Measurements from ENCODE around the gene KLK8. TPM values are rescaled to one million over a fixed set of nuclear protein-coding genes. Genes with fewer than 3 reads are reported as not detected.

The KLK8 gene
- total RNA-seq, 4 donors from 2014 or later = not detected

DNA sequence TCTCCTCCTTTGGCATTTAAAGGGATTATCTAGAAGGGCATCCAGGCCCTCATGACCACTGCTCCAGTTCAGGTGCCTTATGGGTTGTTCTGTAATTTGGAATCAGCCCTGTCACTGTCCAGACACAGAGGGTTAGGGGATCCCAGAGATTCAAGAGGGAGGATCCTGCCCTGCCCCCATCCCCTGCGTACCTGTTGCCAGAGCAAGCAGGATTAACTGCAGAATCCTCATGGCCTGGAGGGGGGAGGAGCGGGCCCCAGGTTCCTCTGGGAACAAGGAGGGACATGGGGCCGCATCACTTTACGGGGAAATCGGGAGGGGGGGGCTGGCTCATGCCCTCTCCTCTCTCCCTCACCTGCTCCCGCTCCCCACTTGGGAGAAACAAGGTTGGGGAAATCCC is 24.0 kb upstream of the KLK8 start:
- TF ChIP-seq, protein P1, sequence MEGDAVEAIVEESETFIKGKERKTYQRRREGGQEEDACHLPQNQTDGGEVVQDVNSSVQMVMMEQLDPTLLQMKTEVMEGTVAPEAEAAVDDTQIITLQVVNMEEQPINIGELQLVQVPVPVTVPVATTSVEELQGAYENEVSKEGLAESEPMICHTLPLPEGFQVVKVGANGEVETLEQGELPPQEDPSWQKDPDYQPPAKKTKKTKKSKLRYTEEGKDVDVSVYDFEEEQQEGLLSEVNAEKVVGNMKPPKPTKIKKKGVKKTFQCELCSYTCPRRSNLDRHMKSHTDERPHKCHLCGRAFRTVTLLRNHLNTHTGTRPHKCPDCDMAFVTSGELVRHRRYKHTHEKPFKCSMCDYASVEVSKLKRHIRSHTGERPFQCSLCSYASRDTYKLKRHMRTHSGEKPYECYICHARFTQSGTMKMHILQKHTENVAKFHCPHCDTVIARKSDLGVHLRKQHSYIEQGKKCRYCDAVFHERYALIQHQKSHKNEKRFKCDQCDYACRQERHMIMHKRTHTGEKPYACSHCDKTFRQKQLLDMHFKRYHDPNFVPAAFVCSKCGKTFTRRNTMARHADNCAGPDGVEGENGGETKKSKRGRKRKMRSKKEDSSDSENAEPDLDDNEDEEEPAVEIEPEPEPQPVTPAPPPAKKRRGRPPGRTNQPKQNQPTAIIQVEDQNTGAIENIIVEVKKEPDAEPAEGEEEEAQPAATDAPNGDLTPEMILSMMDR (IDR thresholded peaks at IDR 0.05; ENCODE audit: low read depth) = no peak

DNA sequence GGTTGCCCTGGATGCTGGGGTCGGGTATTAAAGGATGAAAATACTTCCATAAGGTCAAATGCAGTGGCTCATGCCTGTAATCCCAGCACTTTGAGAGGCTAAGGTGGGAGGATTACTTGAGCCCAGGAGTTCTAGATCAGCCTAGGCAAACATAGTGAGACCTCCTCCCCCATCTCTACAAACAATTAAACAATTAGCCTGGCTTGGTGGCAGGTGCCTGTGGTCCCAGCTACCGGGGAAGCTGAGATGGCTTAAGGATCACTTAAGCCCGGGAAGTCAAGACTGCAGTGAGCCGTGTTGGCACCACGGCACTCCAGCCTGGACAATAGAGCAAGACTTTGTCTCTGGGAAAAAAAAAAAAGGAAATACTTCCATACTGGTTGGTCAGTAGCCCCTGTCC is 23.5 kb upstream of the KLK8 start:
- TF ChIP-seq, protein P1 (IDR thresholded peaks at IDR 0.05; ENCODE audit: low read depth) = no peak

DNA sequence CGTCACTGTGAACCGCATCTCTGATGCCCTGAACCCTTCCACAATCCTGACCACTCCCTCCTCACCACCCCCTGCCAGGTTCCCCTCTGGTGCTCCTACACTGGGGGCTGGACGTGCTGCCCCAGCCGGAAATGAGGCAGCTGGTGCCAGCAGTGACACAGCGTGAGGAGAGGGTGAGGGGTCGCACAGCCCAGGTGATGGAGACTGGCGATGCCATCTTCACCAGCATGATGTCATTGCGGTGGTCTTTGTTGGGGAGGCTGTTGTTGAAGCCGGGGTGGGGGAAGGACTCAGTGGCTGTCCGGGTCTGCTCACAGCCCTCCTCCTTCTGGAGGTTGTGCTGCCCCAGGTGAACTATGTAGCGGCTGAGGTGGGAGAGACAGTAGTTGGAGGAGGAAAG is 22.5 kb upstream of the KLK8 start:
- TF ChIP-seq, protein P1 (IDR thresholded peaks at IDR 0.05; ENCODE audit: low read depth) = no peak

DNA sequence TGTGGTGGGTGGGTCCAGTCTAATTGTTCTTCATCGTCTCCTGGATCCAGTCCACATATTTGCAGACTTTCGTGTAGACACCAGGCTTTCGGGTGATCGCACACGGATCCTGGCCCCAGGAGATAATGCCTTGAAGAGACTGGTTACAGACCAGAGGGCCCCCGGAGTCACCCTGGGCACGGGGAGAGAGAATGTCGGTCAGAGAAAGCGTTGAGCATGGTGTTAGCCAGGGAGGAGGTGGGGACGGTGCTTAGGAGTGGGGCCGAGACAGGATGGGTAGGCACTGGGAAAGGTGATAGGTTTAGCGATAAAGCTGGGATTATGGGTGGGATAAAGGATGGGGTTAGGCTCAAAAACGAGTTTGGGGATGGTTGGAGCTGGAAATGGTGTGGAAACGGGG is 21.1 kb upstream of the KLK8 start:
- TF ChIP-seq, protein P1 (IDR thresholded peaks at IDR 0.05; ENCODE audit: low read depth) = no peak

DNA sequence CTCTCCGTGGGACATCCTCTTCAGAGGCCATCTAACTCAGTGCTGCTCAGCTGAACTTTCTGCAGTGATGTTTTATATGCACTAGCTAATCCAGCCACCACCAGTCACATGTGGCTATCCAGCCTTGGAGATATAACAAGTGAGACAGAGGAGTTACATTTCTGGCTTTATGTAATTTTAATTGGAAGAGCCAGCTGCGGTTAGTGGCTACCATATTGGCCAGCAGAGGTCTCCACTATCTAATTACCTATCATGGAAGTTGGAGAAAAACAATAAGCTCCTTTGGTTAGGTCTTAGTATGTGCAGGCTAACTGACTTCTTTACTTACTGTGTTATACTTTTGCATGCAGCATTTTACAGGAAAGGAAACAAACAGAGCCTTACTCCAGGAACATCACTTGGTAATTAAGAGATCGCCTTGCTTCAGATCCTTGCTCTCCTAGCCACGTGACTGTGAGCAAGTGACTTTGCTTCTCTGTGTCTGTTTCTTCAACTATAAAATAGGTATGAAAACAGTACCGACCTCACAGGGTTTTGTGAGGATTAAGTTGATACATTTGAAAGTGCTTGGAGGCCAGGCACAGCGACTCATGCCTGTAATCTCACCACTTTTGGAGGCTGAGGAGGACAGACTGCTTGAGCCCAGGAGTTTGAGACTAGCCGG is 19.7 kb upstream of the KLK8 start:
- TF ChIP-seq, protein P1 (IDR thresholded peaks at IDR 0.05; ENCODE audit: low read depth) = no peak

DNA sequence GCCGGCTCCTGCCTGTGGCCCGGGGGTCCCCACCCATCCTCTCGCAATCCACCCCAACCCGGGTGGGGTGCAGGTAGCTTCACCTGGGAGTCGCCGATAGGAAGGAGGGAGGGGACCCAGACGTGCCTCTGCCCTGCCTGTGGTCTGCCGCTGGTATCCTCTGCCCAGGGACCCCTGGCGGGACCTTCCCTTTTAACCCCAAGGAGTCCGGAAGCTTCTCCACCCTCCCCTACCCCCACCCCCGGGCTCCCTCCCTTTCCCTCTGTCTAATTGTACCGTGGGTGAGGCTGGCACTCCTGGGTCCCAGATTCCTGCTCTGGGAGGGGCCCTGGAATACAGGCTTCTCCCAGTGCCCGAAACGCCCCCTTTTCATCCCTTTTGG is 18.1 kb upstream of the KLK8 start, which contains the start of gene KLK10:
TSS of gene KLK10 (minus strand) at position 166 of the 382 bp plus-strand sequence. CDS start 579 bp downstream, outside the sequence.
- TF ChIP-seq, protein P1 (IDR thresholded peaks at IDR 0.05; ENCODE audit: low read depth) = no peak

DNA sequence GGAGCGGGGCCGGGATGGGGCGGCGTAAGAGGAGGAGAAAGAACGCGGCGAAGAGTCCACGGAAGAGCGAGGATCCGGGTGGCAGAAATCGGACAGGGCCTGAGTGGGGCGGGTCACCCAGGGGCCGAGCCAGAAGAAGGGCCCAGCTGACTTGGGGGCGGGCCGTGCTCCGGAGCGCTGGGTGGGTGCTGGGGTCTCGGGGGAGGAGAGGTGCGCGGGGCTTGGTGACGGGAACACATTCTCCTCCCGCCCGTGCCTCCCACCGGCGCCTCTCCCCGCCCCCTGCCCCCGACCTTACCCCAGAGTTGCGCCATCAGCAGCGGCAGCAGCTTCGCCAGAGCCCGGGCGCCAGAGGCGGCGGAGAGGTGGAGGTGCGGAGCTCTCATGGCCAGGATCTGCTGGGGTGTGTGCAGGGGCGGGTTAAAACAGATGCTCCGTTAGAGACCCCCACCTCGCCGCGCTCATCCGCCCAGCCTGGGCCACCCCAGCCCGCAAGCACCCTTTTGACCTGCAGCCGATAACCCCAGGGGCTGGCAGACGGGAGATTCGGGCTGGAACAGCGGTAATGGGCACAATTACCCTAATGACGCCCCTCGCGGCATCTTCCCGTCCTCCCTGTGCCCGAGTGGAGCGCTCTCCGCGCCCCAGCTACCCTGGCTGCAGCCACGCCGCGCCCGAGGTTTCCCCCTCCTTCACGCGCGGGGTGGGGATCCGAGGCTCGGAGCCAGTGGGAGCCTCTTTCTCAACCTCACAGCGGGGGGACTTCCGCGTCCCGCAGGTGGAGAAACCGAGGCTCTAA is 17.5 kb upstream of the KLK8 start:
- TF ChIP-seq, protein P1 (IDR thresholded peaks at IDR 0.05; ENCODE audit: low read depth) = no peak

Data from subcutaneous adipose tissue (tissue), 4 donors.